Muscle of arm (tissue), 14 donors: ENCODE measurements around the gene NRK. TPM values are rescaled to one million over a fixed set of nuclear protein-coding genes. Genes with fewer than 3 reads are reported as not detected.
"Not testable (repeated sequence)": the region's sequence is repeated elsewhere in the genome, so short reads cannot be mapped to it uniquely, and the experiment has no call there.

ENCODE experiments used
- DNase-seq: peaks from one replicate; pipeline ENCODE4 v3.0.0-alpha.2; 2013
- long read RNA-seq, 11 donors: transcript quantifications; one replicate each; lab custom pipeline, GENCODE V29; 2026
- polyA plus RNA-seq, 12 donors: library from polyadenylated mRNA; unstranded; fragments of 120-200 nt; gene quantifications; one replicate each; pipeline ENCODE4 v1.2.1, GENCODE V29; 2013; ENCODE audit not compliant: insufficient read length in 12 of 12

NRK gene
- polyA plus RNA-seq = 100 to 1,000 TPM in 11 of 12 donors, not detected in 1; 110 to 294 (median 238) TPM
- long read RNA-seq, donor 1 = 0 reads
- long read RNA-seq, donor 2, partial matches to known transcripts = 83 of 88 reads
- long read RNA-seq, donor 2, other reads (novel, unspliced or antisense) = 5 of 88 reads
- long read RNA-seq, donor 3, partial matches to known transcripts = 147 of 147 reads
- long read RNA-seq, donor 3, other reads (novel, unspliced or antisense) = 0 of 147 reads
- long read RNA-seq, donor 4, partial matches to known transcripts = 40 of 45 reads
- long read RNA-seq, donor 4, other reads (novel, unspliced or antisense) = 5 of 45 reads
- long read RNA-seq, donor 5, partial matches to known transcripts = 92 of 92 reads
- long read RNA-seq, donor 5, other reads (novel, unspliced or antisense) = 0 of 92 reads
- long read RNA-seq, donor 6, partial matches to known transcripts = 149 of 149 reads
- long read RNA-seq, donor 6, other reads (novel, unspliced or antisense) = 0 of 149 reads
- long read RNA-seq, donor 7, partial matches to known transcripts = 30 of 30 reads
- long read RNA-seq, donor 7, other reads (novel, unspliced or antisense) = 0 of 30 reads
- long read RNA-seq, donor 8, partial matches to known transcripts = 241 of 241 reads
- long read RNA-seq, donor 8, other reads (novel, unspliced or antisense) = 0 of 241 reads
- long read RNA-seq, donor 9, partial matches to known transcripts = 9 of 9 reads
- long read RNA-seq, donor 9, other reads (novel, unspliced or antisense) = 0 of 9 reads
- long read RNA-seq, donor 10, partial matches to known transcripts = 72 of 72 reads
- long read RNA-seq, donor 10, other reads (novel, unspliced or antisense) = 0 of 72 reads
- long read RNA-seq, donor 11, partial matches to known transcripts = 56 of 57 reads
- long read RNA-seq, donor 11, other reads (novel, unspliced or antisense) = 0 of 57 reads

DNA sequence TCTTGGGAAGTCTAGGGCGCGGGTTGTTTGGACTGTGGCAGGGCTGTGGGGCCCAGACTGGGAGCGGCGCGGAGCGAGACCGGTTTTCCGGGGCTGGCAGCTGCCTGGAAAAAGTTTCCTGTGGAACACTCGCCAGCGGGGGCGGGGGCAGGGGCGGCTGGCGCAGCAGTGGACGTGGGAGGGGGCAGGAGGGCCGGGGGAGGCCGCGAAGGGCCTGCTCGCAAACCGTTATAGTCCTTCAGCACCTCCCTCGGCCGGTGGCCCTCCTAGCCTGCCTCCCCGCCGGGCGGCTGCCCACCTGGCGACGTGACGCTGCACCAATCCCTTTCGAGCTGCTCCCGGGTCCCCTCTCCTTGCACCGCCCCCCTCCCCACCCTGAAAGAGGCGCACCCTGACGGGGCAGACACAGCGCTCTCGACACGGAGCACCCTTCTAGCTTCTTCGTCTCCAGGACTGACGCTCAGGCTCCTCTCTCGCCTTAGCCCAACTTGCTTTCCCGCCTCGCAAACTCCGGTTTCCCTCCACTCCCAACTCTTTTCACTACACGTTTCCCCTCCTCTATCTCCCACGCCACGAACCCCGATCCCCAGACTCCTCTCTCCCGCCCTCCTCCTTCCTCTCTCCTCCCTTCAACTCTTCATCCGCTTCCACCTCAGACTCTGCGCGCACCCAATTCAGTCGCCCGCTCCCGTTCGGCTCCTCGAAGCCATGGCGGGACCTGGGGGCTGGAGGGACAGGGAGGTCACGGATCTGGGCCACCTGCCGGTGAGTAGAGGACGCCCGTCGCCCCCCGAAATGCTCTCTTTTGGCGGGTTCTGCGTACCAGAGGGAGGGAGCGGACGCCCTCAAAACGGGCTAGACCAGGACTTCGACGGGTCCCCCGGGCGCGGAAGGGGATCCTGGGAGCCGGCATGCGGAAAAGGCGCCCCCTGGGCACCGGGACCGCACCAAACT lies at the start of gene NRK:
Gene NRK (plus strand): TSS at position 402 of the 954 bp plus-strand sequence. CDS start 307 bp downstream, at position 709.
- peak; percentile 79 for DNase-seq

- DNase-seq = no peak
Observed at GRCh38 chrX:105773801-105774200, 48.5 kb upstream of the NRK start.

DNA sequence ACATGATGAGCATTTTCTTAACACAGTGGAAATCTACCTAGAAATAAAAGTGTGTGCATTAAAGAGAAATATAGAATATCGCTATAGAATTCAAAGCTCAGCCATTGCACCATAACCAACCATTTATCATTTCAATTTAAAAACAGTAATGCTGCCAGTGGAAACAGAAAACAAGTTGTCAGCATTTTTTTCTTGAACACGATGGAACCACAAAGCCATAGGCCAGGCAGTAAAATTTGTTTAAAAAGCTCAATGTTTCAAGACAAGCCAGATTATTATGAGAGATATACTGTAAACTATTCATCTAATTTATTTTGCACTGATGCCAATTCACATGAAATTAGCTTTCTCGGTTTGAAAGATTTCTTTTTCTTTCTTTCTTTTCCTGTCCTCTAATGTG lies 46.7 kb upstream of the NRK start:
- DNase-seq = no peak

- peak; percentile 88 for DNase-seq
Observed at GRCh38 chrX:105781804-105782203, 40.5 kb upstream of the NRK start.

DNA sequence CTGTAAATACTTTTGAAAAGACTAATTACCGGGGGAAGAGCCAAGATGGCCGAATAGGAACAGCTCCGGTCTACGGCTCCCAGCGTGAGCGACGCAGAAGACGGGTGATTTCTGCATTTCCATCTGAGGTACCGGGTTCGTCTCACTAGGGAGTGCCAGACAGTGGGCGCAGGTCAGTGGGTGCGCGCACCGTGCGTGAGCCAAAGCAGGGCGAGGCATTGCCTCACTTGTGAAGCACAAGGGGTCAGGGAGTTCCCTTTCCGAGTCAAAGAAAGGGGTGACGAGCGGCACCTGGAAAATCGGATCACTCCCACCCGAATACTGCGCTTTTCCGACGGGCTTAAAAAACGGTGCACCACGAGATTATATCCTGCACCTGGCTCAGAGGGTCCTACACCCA lies 25.5 kb upstream of the NRK start:
- DNase-seq = not testable (repeated sequence)

DNA sequence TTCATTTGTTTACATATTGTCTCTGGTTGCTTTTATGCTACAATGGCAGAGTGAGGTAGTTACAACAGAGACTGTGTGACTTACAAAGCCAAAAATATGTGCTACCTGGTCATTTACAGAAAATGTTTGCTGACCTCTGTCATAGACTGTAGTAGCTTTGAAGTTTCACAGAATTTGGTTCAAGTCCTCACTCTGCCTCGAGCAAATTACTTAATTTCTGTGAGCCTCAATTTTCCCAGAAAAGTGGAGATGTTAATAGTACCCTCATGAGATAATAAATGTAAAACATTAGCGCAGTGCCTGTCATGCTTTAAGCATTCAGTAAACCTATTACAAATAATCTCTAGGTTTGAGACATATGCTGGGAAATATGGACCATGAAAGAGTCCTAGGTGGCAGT lies 18.4 kb upstream of the NRK start:
- DNase-seq = no peak

GRCh38 chrX:105805655-105806054 lies 16.7 kb upstream of the NRK start:
- DNase-seq = not testable (repeated sequence)

DNA sequence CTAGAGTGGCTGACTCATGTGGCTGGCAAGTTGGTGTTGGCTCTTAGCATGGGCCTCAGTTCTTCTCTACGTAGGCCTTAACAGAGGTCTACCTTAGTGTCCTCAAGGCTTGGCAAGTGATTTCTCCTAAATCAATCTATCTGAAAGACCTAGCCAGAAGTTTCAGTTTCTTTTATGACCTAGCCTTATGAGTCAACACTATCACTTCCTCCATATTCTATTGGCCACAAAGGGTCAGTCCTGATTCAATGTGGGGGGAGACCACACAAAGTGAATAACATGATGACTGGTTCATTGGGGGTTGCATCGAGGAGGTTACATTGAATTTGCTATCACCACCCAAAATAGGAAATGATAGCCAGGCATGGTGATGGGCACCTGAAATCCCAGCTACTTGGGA lies 5.8 kb upstream of the NRK start:
- DNase-seq = no peak

DNA sequence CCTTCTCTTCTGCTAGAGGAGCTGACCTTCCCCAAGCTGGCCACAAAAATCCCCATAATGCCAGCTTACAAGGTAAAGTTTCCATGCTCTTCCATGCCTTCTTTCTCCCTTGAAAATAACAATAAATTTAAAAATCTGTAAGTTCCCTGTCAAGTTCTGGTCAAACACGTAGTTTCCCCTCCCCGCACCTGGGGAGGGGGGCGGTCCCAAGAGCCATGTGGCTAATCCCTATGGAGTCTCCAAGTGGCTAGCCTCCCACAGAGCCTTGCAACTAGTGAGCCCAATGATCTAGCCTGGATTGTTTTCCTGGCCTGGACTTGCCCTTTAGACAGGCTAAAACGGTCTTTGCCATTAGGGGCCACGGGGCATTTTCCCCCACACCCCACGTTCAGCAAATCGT lies 2.1 kb upstream of the NRK start:
- no peak for DNase-seq

GRCh38 chrX:105821471-105822121 lies 743 bp upstream of the NRK start:
- peak; percentile 41 for DNase-seq

- DNase-seq = no peak
Observed at GRCh38 chrX:105823092-105823455, 735 bp downstream of the NRK start.

- DNase-seq = no peak
Observed at GRCh38 chrX:105829011-105829410, 6.7 kb downstream of the NRK start.

- peak; percentile 70 for DNase-seq
Observed at GRCh38 chrX:105837232-105837631, 14.9 kb downstream of the NRK start.

- DNase-seq = no peak
Observed at GRCh38 chrX:105845631-105846030, 23.3 kb downstream of the NRK start.

DNA sequence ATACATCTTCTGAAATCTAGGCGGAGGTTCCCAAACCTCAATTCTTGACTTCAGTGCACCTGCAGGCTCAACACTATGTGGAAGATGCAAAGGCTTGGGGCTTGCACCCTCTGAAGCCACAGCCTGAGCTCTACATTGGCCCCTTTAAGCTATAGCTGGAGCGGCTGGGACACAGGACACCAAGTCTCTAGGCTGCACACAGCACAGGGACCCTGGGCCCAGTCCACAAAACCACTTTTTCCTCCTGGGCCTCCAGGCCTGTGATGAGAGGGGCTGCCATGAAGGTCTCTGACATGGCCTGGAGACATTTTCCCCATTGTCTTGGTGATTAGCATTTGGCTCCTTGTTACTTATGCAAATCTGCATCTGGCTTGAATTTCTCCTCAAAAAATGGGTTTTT lies 27.8 kb downstream of the NRK start:
- not testable (repeated sequence) for DNase-seq

GRCh38 chrX:105865709-105866108 lies 43.4 kb downstream of the NRK start:
- no peak for DNase-seq

DNA sequence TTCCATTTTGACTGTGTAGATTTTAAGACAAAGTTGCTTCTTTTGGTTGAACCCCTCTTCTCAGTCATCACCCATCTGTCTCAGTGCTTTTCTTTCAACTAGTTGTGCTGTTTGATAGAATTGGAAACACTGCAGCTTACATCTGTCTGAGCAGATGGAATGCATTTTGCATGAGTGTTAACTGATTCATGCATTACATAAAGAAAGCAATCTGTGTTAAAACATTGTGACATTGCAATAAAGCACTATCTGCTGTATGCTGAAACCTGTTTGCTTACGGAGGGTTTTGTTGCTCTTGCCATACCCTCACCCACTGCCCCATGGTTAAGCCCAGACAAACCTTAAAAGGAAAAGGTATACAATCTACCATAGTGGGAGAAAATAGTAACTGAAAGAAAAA lies 47.4 kb downstream of the NRK start:
- no peak for DNase-seq

DNA sequence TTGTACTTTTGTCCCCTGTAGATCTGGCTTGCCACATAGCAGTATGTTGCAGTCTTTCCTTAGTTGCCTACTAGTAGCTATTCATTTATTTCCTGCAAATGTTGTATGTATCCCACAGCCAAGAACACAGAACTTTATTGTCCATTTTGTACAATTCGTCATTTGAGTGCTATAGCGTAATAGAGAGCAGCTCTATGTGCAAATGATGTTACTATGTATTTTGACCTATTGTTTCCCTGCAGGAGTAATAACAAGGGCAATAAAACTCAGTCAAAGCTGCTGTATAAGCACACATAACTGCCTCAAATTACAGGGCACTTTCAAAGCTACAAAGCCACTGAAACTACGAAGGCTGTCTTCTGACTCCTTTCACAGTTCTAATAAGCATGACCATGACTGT lies 48.1 kb downstream of the NRK start:
- no peak for DNase-seq

GRCh38 chrX:105872941-105873340 lies 50.6 kb downstream of the NRK start:
- peak; percentile 19 for DNase-seq

GRCh38 chrX:105874790-105875189 lies 52.5 kb downstream of the NRK start:
- no peak for DNase-seq

DNA sequence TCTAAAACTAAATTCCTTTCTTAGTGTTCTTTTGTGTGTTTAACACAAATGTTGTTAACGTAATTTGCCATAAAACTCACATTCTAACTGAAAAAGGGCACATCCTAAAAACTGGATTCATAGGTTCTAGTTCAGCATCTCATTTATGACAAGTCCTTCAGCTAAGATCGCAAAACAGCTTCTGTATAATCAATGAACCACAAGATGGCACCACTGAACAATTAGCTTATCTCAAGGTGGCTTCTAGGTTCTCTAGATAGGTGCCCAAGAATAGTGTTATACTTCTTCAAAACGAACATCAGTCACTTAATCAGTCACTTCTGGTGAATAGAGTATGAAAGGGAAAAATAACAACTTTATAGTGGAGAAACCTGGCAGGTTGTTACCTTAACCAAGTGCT lies 54.3 kb downstream of the NRK start:
- DNase-seq = no peak
